ENCODE results near the gene RPL31.

The RPL31 gene

GRCh38 chr2:100962366-100963025, 39.6 kb upstream of the RPL31 start:
- no peaks in the 10 kb centered on the region for H3K36me3 ChIP-seq (ENCODE audit: control insufficient read depth in 2 of 2, insufficient read depth in 2 of 2, low read length in 2 of 2)
- no peak overlapping the region for H3K4me3 ChIP-seq (ENCODE audit: low read length in 2 of 2)
- no peak overlapping the region for H3K9ac ChIP-seq (ENCODE audit: low read depth in 1 of 2, low read length in 2 of 2)
- no peaks in the 10 kb centered on the region for H3K9me3 ChIP-seq (ENCODE audit: control insufficient read depth in 2 of 2, low read length in 2 of 2)
- H3K27me3 ChIP-seq (ENCODE audit: control insufficient read depth in 2 of 2, insufficient read depth in 2 of 2, low read length in 2 of 2) = no peaks in the 10 kb centered on the region
- H3K27ac ChIP-seq (ENCODE audit: low read depth in 2 of 2, low read length in 2 of 2) = no peak overlapping the region
- no peaks in the 10 kb centered on the region for H3K4me1 ChIP-seq (ENCODE audit: control insufficient read depth in 2 of 2, insufficient read depth in 2 of 2, low read length in 2 of 2)

GRCh38 chr2:100963026-100963375, 39.1 kb upstream of the RPL31 start:
- peaks cover 0 to 1% of the 10 kb centered on the region in 2 donors for H3K36me3 ChIP-seq (ENCODE audit: control insufficient read depth in 2 of 2, insufficient read depth in 2 of 2, low read length in 2 of 2)
- no peaks in the 10 kb centered on the region for H3K27me3 ChIP-seq (ENCODE audit: control insufficient read depth in 2 of 2, insufficient read depth in 2 of 2, low read length in 2 of 2)
- H3K4me1 ChIP-seq (ENCODE audit: control insufficient read depth in 2 of 2, insufficient read depth in 2 of 2, low read length in 2 of 2) = no peaks in the 10 kb centered on the region
- H3K27ac ChIP-seq (ENCODE audit: low read depth in 2 of 2, low read length in 2 of 2) = no peak overlapping the region
- H3K9me3 ChIP-seq (ENCODE audit: control insufficient read depth in 2 of 2, low read length in 2 of 2) = no peaks in the 10 kb centered on the region
- no peak overlapping the region for H3K9ac ChIP-seq (ENCODE audit: low read depth in 1 of 2, low read length in 2 of 2)
- no peak overlapping the region for H3K4me3 ChIP-seq (ENCODE audit: low read length in 2 of 2)

- Histone ChIP-seq H3K9ac (ENCODE audit: low read depth in 1 of 2, low read length in 2 of 2) (no peak overlapping the region), H3K4me3 (ENCODE audit: low read length in 2 of 2) (no peak overlapping the region), H3K27me3 (ENCODE audit: control insufficient read depth in 2 of 2, insufficient read depth in 2 of 2, low read length in 2 of 2) (no peaks in the 10 kb centered on the region), H3K27ac (ENCODE audit: low read depth in 2 of 2, low read length in 2 of 2) (no peak overlapping the region), H3K36me3 (ENCODE audit: control insufficient read depth in 2 of 2, insufficient read depth in 2 of 2, low read length in 2 of 2) (peaks cover 0 to 5% of the 10 kb centered on the region in 2 donors), H3K4me1 (ENCODE audit: control insufficient read depth in 2 of 2, insufficient read depth in 2 of 2, low read length in 2 of 2) (no peaks in the 10 kb centered on the region), H3K9me3 (ENCODE audit: control insufficient read depth in 2 of 2, low read length in 2 of 2) (no peaks in the 10 kb centered on the region)
These were observed 37.9 kb upstream of the RPL31 start for GRCh38 chr2:100964222-100964621.

- no peaks in the 10 kb centered on the region for H3K9me3 ChIP-seq (ENCODE audit: control insufficient read depth in 2 of 2, low read length in 2 of 2)
- H3K4me1 ChIP-seq (ENCODE audit: control insufficient read depth in 2 of 2, insufficient read depth in 2 of 2, low read length in 2 of 2) = no peaks in the 10 kb centered on the region
- H3K36me3 ChIP-seq (ENCODE audit: control insufficient read depth in 2 of 2, insufficient read depth in 2 of 2, low read length in 2 of 2) = peaks cover 2 to 5% of the 10 kb centered on the region in 2 donors
- H3K27ac ChIP-seq (ENCODE audit: low read depth in 2 of 2, low read length in 2 of 2) = no peak overlapping the region
- no peak overlapping the region for H3K4me3 ChIP-seq (ENCODE audit: low read length in 2 of 2)
- no peak overlapping the region for H3K9ac ChIP-seq (ENCODE audit: low read depth in 1 of 2, low read length in 2 of 2)
- H3K27me3 ChIP-seq (ENCODE audit: control insufficient read depth in 2 of 2, insufficient read depth in 2 of 2, low read length in 2 of 2) = no peaks in the 10 kb centered on the region
These were observed 37.4 kb upstream of the RPL31 start for GRCh38 chr2:100964681-100965169.

- H3K4me3 ChIP-seq (ENCODE audit: low read length in 2 of 2) = no peak overlapping the region
- H3K9ac ChIP-seq (ENCODE audit: low read depth in 1 of 2, low read length in 2 of 2) = no peak overlapping the region
- H3K9me3 ChIP-seq (ENCODE audit: control insufficient read depth in 2 of 2, low read length in 2 of 2) = no peaks in the 10 kb centered on the region
- no peak overlapping the region for H3K27ac ChIP-seq (ENCODE audit: low read depth in 2 of 2, low read length in 2 of 2)
- H3K36me3 ChIP-seq (ENCODE audit: control insufficient read depth in 2 of 2, insufficient read depth in 2 of 2, low read length in 2 of 2) = peaks cover 5 to 9% of the 10 kb centered on the region in 2 donors
- no peaks in the 10 kb centered on the region for H3K27me3 ChIP-seq (ENCODE audit: control insufficient read depth in 2 of 2, insufficient read depth in 2 of 2, low read length in 2 of 2)
- no peaks in the 10 kb centered on the region for H3K4me1 ChIP-seq (ENCODE audit: control insufficient read depth in 2 of 2, insufficient read depth in 2 of 2, low read length in 2 of 2)
These were observed 36.5 kb upstream of the RPL31 start for GRCh38 chr2:100965596-100965995.

- H3K9ac ChIP-seq (ENCODE audit: low read depth in 1 of 2, low read length in 2 of 2) = no peak overlapping the region
- H3K27ac ChIP-seq (ENCODE audit: low read depth in 2 of 2, low read length in 2 of 2) = no peak overlapping the region
- no peaks in the 10 kb centered on the region for H3K4me1 ChIP-seq (ENCODE audit: control insufficient read depth in 2 of 2, insufficient read depth in 2 of 2, low read length in 2 of 2)
- H3K36me3 ChIP-seq (ENCODE audit: control insufficient read depth in 2 of 2, insufficient read depth in 2 of 2, low read length in 2 of 2) = peaks cover 9 to 10% of the 10 kb centered on the region in 2 donors
- H3K9me3 ChIP-seq (ENCODE audit: control insufficient read depth in 2 of 2, low read length in 2 of 2) = no peaks in the 10 kb centered on the region
- H3K27me3 ChIP-seq (ENCODE audit: control insufficient read depth in 2 of 2, insufficient read depth in 2 of 2, low read length in 2 of 2) = no peaks in the 10 kb centered on the region
- no peak overlapping the region for H3K4me3 ChIP-seq (ENCODE audit: low read length in 2 of 2)
These were observed 34.4 kb upstream of the RPL31 start for GRCh38 chr2:100967716-100968115.

- no peaks in the 10 kb centered on the region for H3K4me1 ChIP-seq (ENCODE audit: control insufficient read depth in 2 of 2, insufficient read depth in 2 of 2, low read length in 2 of 2)
- no peak overlapping the region for H3K27ac ChIP-seq (ENCODE audit: low read depth in 2 of 2, low read length in 2 of 2)
- H3K9me3 ChIP-seq (ENCODE audit: control insufficient read depth in 2 of 2, low read length in 2 of 2) = no peaks in the 10 kb centered on the region
- no peak overlapping the region for H3K4me3 ChIP-seq (ENCODE audit: low read length in 2 of 2)
- H3K36me3 ChIP-seq (ENCODE audit: control insufficient read depth in 2 of 2, insufficient read depth in 2 of 2, low read length in 2 of 2) = peaks cover 9 to 10% of the 10 kb centered on the region in 2 donors
- no peaks in the 10 kb centered on the region for H3K27me3 ChIP-seq (ENCODE audit: control insufficient read depth in 2 of 2, insufficient read depth in 2 of 2, low read length in 2 of 2)
- H3K9ac ChIP-seq (ENCODE audit: low read depth in 1 of 2, low read length in 2 of 2) = no peak overlapping the region
These were observed 33.6 kb upstream of the RPL31 start for GRCh38 chr2:100968146-100969145.

GRCh38 chr2:100969998-100970397, 32.1 kb upstream of the RPL31 start:
- Histone ChIP-seq H3K4me1 (ENCODE audit: control insufficient read depth in 2 of 2, insufficient read depth in 2 of 2, low read length in 2 of 2) (no peaks in the 10 kb centered on the region), H3K9ac (ENCODE audit: low read depth in 1 of 2, low read length in 2 of 2) (no peak overlapping the region), H3K27me3 (ENCODE audit: control insufficient read depth in 2 of 2, insufficient read depth in 2 of 2, low read length in 2 of 2) (no peaks in the 10 kb centered on the region), H3K4me3 (ENCODE audit: low read length in 2 of 2) (no peak overlapping the region), H3K36me3 (ENCODE audit: control insufficient read depth in 2 of 2, insufficient read depth in 2 of 2, low read length in 2 of 2) (peaks cover 15% of the 10 kb centered on the region in 2 donors), H3K9me3 (ENCODE audit: control insufficient read depth in 2 of 2, low read length in 2 of 2) (no peaks in the 10 kb centered on the region), H3K27ac (ENCODE audit: low read depth in 2 of 2, low read length in 2 of 2) (no peak overlapping the region)

- Histone ChIP-seq H3K9me3 (ENCODE audit: control insufficient read depth in 2 of 2, low read length in 2 of 2) (no peaks in the 10 kb centered on the region), H3K27me3 (ENCODE audit: control insufficient read depth in 2 of 2, insufficient read depth in 2 of 2, low read length in 2 of 2) (no peaks in the 10 kb centered on the region), H3K4me3 (ENCODE audit: low read length in 2 of 2) (no peak overlapping the region), H3K27ac (ENCODE audit: low read depth in 2 of 2, low read length in 2 of 2) (no peak overlapping the region), H3K4me1 (ENCODE audit: control insufficient read depth in 2 of 2, insufficient read depth in 2 of 2, low read length in 2 of 2) (no peaks in the 10 kb centered on the region), H3K9ac (ENCODE audit: low read depth in 1 of 2, low read length in 2 of 2) (no peak overlapping the region), H3K36me3 (ENCODE audit: control insufficient read depth in 2 of 2, insufficient read depth in 2 of 2, low read length in 2 of 2) (peaks cover 22 to 24% of the 10 kb centered on the region in 2 donors)
These were observed 30.9 kb upstream of the RPL31 start for GRCh38 chr2:100971221-100971620.

- H3K27me3 ChIP-seq (ENCODE audit: control insufficient read depth in 2 of 2, insufficient read depth in 2 of 2, low read length in 2 of 2) = no peaks in the 10 kb centered on the region
- no peaks in the 10 kb centered on the region for H3K9me3 ChIP-seq (ENCODE audit: control insufficient read depth in 2 of 2, low read length in 2 of 2)
- H3K4me1 ChIP-seq (ENCODE audit: control insufficient read depth in 2 of 2, insufficient read depth in 2 of 2, low read length in 2 of 2) = peaks cover 0 to 2% of the 10 kb centered on the region in 2 donors
- H3K4me3 ChIP-seq (ENCODE audit: low read length in 2 of 2) = no peak overlapping the region
- no peak overlapping the region for H3K9ac ChIP-seq (ENCODE audit: low read depth in 1 of 2, low read length in 2 of 2)
- H3K27ac ChIP-seq (ENCODE audit: low read depth in 2 of 2, low read length in 2 of 2) = no peak overlapping the region
- H3K36me3 ChIP-seq (ENCODE audit: control insufficient read depth in 2 of 2, insufficient read depth in 2 of 2, low read length in 2 of 2) = peaks cover 25 to 27% of the 10 kb centered on the region in 2 donors
These were observed 29.6 kb upstream of the RPL31 start for GRCh38 chr2:100972452-100972851.
